GM23338 (cell line): ENCODE data around the gene NRG3. TPM values are rescaled to one million over a fixed set of nuclear protein-coding genes. Genes with fewer than 3 reads are reported as not detected.

Experiments
- ATAC-seq: fragments of 200-7000 bp; cut with Tn5 transposase; 3 replicates; pipeline ENCODE4 v1.9.1; 2020
- DNase-seq: peaks from one replicate; pipeline ENCODE4 v3.0.0-alpha.2; 2015; ENCODE audit warnings: low spot score
- H2AFZ ChIP-seq: fragments of 200-600 bp; sonication (generic); 2 replicates; pipeline ENCODE4 v1.8.0; 2016; ENCODE audit warnings: antibody characterized with exemption, mild to moderate bottlenecking, moderate library complexity
- H3F3A ChIP-seq: fragments of 200-600 bp; sonication (generic); replicated peaks from 2 replicates; pipeline ENCODE4 v1.8.0; 2017; ENCODE audit warnings: antibody characterized with exemption, mixed run types, low read depth
- H3K27ac ChIP-seq: fragments of 200-600 bp; sonication (generic); 2 replicates; pipeline ENCODE4 v1.6.1; 2016; ENCODE audit warnings: low read depth
- H3K27me3 ChIP-seq: fragments of 200-600 bp; sonication (generic); 2 replicates; pipeline ENCODE4 v1.8.0; 2016; ENCODE audit warnings: mild to moderate bottlenecking, mixed run types, moderate library complexity; ENCODE audit not compliant: insufficient read depth
- H3K36me3 ChIP-seq: fragments of 200-600 bp; sonication (generic); 2 replicates; pipeline ENCODE4 v1.8.0; 2016; ENCODE audit warnings: mild to moderate bottlenecking; ENCODE audit not compliant: insufficient read depth
- H3K4me1 ChIP-seq: fragments of 200-600 bp; sonication (generic); 2 replicates; pipeline ENCODE4 v1.8.0; 2016; ENCODE audit warnings: mild to moderate bottlenecking, moderate library complexity; ENCODE audit not compliant: insufficient read depth
- H3K4me2 ChIP-seq: fragments of 200-600 bp; sonication (generic); 2 replicates; pipeline ENCODE4 v1.7.1; 2017; ENCODE audit warnings: mixed run types
- H3K4me3 ChIP-seq: fragments of 200-600 bp; sonication (generic); 2 replicates; pipeline ENCODE4 v1.6.1; 2016; ENCODE audit warnings: mixed run types
- H3K79me2 ChIP-seq: fragments of 200-600 bp; sonication (generic); replicated peaks from 2 replicates; pipeline ENCODE4 v1.8.0; 2017; ENCODE audit warnings: mild to moderate bottlenecking; ENCODE audit not compliant: insufficient read depth
- H3K9me2 ChIP-seq: fragments of 200-600 bp; sonication (generic); 2 replicates; pipeline ENCODE4 v1.8.0; 2017; ENCODE audit not compliant: insufficient read depth
- H4K20me1 ChIP-seq: fragments of 200-600 bp; sonication (generic); replicated peaks from 2 replicates; pipeline ENCODE4 v1.8.0; 2017; ENCODE audit warnings: mild to moderate bottlenecking; ENCODE audit not compliant: insufficient read depth
- H3K27ac Mint-ChIP-seq: 2 replicates; pipeline ENCODE4 v1.8.0; 2020; ENCODE audit warnings: inconsistent platforms, mild to moderate bottlenecking, moderate library complexity, mixed read lengths
- H3K27me3 Mint-ChIP-seq: 3 replicates; pipeline ENCODE4 v1.8.0; 2022; ENCODE audit warnings: low read depth, mild to moderate bottlenecking, moderate library complexity, mixed read lengths, inconsistent platforms; ENCODE audit not compliant: insufficient read depth, poor library complexity
- H3K36me3 Mint-ChIP-seq: 3 replicates; pipeline ENCODE4 v1.8.0; 2021; ENCODE audit warnings: low read depth, mild to moderate bottlenecking, inconsistent platforms, moderate library complexity, mixed read lengths
- H3K4me1 Mint-ChIP-seq: 3 replicates; pipeline ENCODE4 v1.8.0; 2020; ENCODE audit warnings: mild to moderate bottlenecking, inconsistent platforms, mixed read lengths
- H3K4me3 Mint-ChIP-seq: 3 replicates; pipeline ENCODE4 v1.8.0; 2021; ENCODE audit warnings: moderate library complexity, mild to moderate bottlenecking, inconsistent platforms, mixed read lengths
- H3K9me3 Mint-ChIP-seq: 3 replicates; pipeline ENCODE4 v1.8.0; 2020; ENCODE audit warnings: moderate library complexity, mild to moderate bottlenecking, inconsistent platforms, mixed read lengths
- CREB1 ChIP-seq: fragments of 250-450 bp; sonication (Bioruptor Pico); IDR thresholded peaks from 2 replicates; pipeline ENCODE4 v1.5.0; 2020; ENCODE audit warnings: low read depth, mild to moderate bottlenecking, moderate library complexity
- CTCF ChIP-seq, 2 experiments: fragments of 200-600 bp in 1 of 2; sonication (generic) in 1 of 2; conservative IDR thresholded peaks; 2 replicates each; pipeline versions ENCODE4 v1.5.1 to v1.6.1; 2016 to 2017; ENCODE audit warnings: antibody characterized with exemption in 2 of 2, low read depth in 2 of 2, mild to moderate bottlenecking in 2 of 2, moderate library complexity in 1 of 2
- ETS1 ChIP-seq: IDR thresholded peaks from 2 replicates; pipeline ENCODE4 v1.6.1; 2016; ENCODE audit warnings: antibody characterized with exemption
- EZH2 ChIP-seq: fragments of 200-600 bp; sonication (generic); IDR thresholded peaks from one replicate; pipeline ENCODE4 v1.8.0; 2017; ENCODE audit warnings: antibody characterized with exemption, mild to moderate bottlenecking, low read depth; ENCODE audit not compliant: unreplicated experiment
- EZH2phosphoT487 ChIP-seq: fragments of 200-600 bp; sonication (generic); IDR thresholded peaks from one replicate; pipeline ENCODE4 v1.8.1; 2018; ENCODE audit warnings: antibody characterized with exemption; ENCODE audit not compliant: unreplicated experiment
- JUNB ChIP-seq: IDR thresholded peaks from one replicate; pipeline ENCODE4 v1.6.1; 2016; ENCODE audit warnings: antibody characterized with exemption; ENCODE audit not compliant: unreplicated experiment
- NANOG ChIP-seq: IDR thresholded peaks from 2 replicates; pipeline ENCODE4 v1.6.1; 2016; ENCODE audit warnings: antibody characterized with exemption, borderline replicate concordance
- POLR2AphosphoS5 ChIP-seq: IDR thresholded peaks from 2 replicates; pipeline ENCODE4 v1.6.1; 2016; ENCODE audit warnings: antibody characterized with exemption, low read depth
- REST ChIP-seq: IDR thresholded peaks from one replicate; pipeline ENCODE4 v1.6.1; 2018; ENCODE audit warnings: antibody characterized with exemption; ENCODE audit not compliant: unreplicated experiment
- STAT1 ChIP-seq: IDR thresholded peaks from one replicate; pipeline ENCODE4 v1.6.1; 2016; ENCODE audit warnings: antibody characterized with exemption; ENCODE audit not compliant: unreplicated experiment
- ZNF114 ChIP-seq: fragments of 250-450 bp; sonication (Bioruptor Pico); IDR thresholded peaks from 2 replicates; pipeline ENCODE4 v1.5.0; 2020; ENCODE audit warnings: mild to moderate bottlenecking, moderate library complexity
- ZNF331 ChIP-seq: fragments of 250-450 bp; sonication (Bioruptor Pico); IDR thresholded peaks from 2 replicates; pipeline ENCODE4 v1.5.0; 2020; ENCODE audit warnings: low read depth, mild to moderate bottlenecking, moderate library complexity
- polyA plus RNA-seq: library from polyadenylated mRNA; unstranded; fragments of >200 nt; fragmentation: Nextera tagmentation; extraction: Ambion mirVana; gene quantifications from 2 replicates; pipeline ENCODE4 v1.2.1, GENCODE V29; 2016
- total RNA-seq: library from RNA; depleted of rRNA; stranded (reverse); fragments of >200 nt; shearing (Covaris generic); gene quantifications from 2 replicates; pipeline ENCODE4 v1.2.3, GENCODE V29; 2014

The NRG3 gene
- total and polyA plus RNA-seq, 2 experiments from 2014 or later = 1.9 to 3.9 TPM

GRCh38 chr10:82529062-82529461, 654.1 kb downstream of the NRG3 start:
- no peak for DNase-seq
- H3K4me3 Mint-ChIP-seq = no peak overlapping the region
- no peak for TF ChIP-seq ZNF114
- TF ChIP-seq ETS1 = no peak
- H3K27me3 Mint-ChIP-seq = no peaks in the 10 kb centered on the region
- no peaks in the 10 kb centered on the region for H3K79me2 ChIP-seq
- H3F3A ChIP-seq = no peaks in the 10 kb centered on the region
- H2AFZ ChIP-seq = no peak overlapping the region
- H3K4me3 ChIP-seq = no peak overlapping the region
- H3K27ac ChIP-seq = no peak overlapping the region
- H3K36me3 Mint-ChIP-seq = no peaks in the 10 kb centered on the region
- peaks cover 15% of the 10 kb centered on the region for H3K4me1 Mint-ChIP-seq
- H3K9me2 ChIP-seq = no peaks in the 10 kb centered on the region
- H3K27me3 ChIP-seq = no peaks in the 10 kb centered on the region
- no peaks in the 10 kb centered on the region for H3K9me3 Mint-ChIP-seq
- no peaks in the 10 kb centered on the region for H4K20me1 ChIP-seq
- H3K4me2 ChIP-seq = no peak overlapping the region
- H3K27ac Mint-ChIP-seq = no peak overlapping the region
- H3K36me3 ChIP-seq = no peaks in the 10 kb centered on the region
- peaks cover 14% of the 10 kb centered on the region; the same call in 1 of the 2 replicates for H3K4me1 ChIP-seq
- peak; percentile 71 for ATAC-seq

GRCh38 chr10:82535457-82535856, 660.5 kb downstream of the NRG3 start:
- H3F3A ChIP-seq = no peaks in the 10 kb centered on the region
- no peaks in the 10 kb centered on the region for H4K20me1 ChIP-seq
- H3K36me3 Mint-ChIP-seq = no peaks in the 10 kb centered on the region
- no peaks in the 10 kb centered on the region for H3K9me2 ChIP-seq
- ATAC-seq (no peak), DNase-seq (no peak)
- peaks cover 23% of the 10 kb centered on the region for H3K4me1 Mint-ChIP-seq
- no peaks in the 10 kb centered on the region for H3K36me3 ChIP-seq
- H3K27ac ChIP-seq = no peak overlapping the region
- no peak overlapping the region for H3K4me3 Mint-ChIP-seq
- H3K27me3 Mint-ChIP-seq = peaks cover 4% of the 10 kb centered on the region
- no peaks in the 10 kb centered on the region for H3K27me3 ChIP-seq
- 0 out of 2 replicates have a peak overlapping the region, but pooled peaks have one; percentile 7 for H3K4me2 ChIP-seq
- H3K79me2 ChIP-seq = no peaks in the 10 kb centered on the region
- no peak overlapping the region for H2AFZ ChIP-seq
- peaks cover 35% of the 10 kb centered on the region for H3K4me1 ChIP-seq
- no peak overlapping the region for H3K27ac Mint-ChIP-seq
- H3K4me3 ChIP-seq = no peak overlapping the region
- no peaks in the 10 kb centered on the region; the same call in 2 of the 3 replicates for H3K9me3 Mint-ChIP-seq
- TF ChIP-seq CTCF (conservative IDR thresholded peaks at IDR 0.05; ENCODE audit: low read depth in 2 of 2) = no peak
- no peak for TF ChIP-seq EZH2
- TF ChIP-seq STAT1 = no peak
- no peak for TF ChIP-seq CREB1 (CRISPR knock-in tag)
- TF ChIP-seq ETS1 = no peak
- TF ChIP-seq JUNB = no peak
- TF ChIP-seq EZH2phosphoT487 = no peak
- no peak for TF ChIP-seq NANOG
- TF ChIP-seq REST = no peak
- no peak for TF ChIP-seq ZNF114
- TF ChIP-seq ZNF331 (CRISPR knock-in tag) = no peak
- TF ChIP-seq POLR2AphosphoS5 = no peak
